Hepatocyte (in vitro differentiated cells): ENCODE data around the gene SUGCT.
"Not testable (repeated sequence)": the region's sequence is repeated elsewhere in the genome, so short reads cannot be mapped to it uniquely, and the experiment has no call there.

ENCODE experiments used
- EZH2 ChIP-seq: fragments of 200-600 bp; sonication (generic); IDR thresholded peaks from 2 replicates; pipeline ENCODE4 v1.6.1; 2016; ENCODE audit warnings: antibody characterized with exemption, mild to moderate bottlenecking, borderline replicate concordance
- EZH2phosphoT487 ChIP-seq: fragments of 200-600 bp; sonication (generic); IDR thresholded peaks from one replicate; pipeline ENCODE4 v1.6.1; 2018; ENCODE audit warnings: antibody characterized with exemption, mild to moderate bottlenecking, low read depth, moderate library complexity; ENCODE audit not compliant: unreplicated experiment, severe bottlenecking
- TF ChIP-seq, protein P1 (sequence below): fragments of 200-600 bp; sonication (generic); IDR thresholded peaks from 2 replicates; pipeline ENCODE4 v1.5.1; 2016; ENCODE audit warnings: antibody characterized with exemption, mild to moderate bottlenecking; ENCODE audit not compliant: poor library complexity

DNA sequence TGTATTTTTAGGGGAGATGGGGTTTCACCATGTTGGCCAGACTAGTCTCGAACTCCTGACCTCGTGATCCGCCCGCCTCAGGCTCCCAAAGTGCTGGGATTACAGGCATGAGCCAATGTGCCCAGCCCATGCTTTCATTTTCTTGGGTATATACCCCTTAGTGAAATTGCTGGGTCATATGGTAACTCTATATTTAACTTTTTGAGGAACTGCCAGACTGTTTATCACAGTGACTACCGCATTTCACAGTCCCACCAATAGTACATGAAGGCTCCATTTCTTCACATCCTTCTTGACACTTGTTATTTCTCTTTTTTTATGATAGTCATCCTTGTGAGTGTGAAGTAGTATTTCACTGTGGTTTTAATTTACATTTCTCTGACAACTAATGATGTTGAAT lies 134.0 kb downstream of the SUGCT start:
- TF ChIP-seq, protein P1, sequence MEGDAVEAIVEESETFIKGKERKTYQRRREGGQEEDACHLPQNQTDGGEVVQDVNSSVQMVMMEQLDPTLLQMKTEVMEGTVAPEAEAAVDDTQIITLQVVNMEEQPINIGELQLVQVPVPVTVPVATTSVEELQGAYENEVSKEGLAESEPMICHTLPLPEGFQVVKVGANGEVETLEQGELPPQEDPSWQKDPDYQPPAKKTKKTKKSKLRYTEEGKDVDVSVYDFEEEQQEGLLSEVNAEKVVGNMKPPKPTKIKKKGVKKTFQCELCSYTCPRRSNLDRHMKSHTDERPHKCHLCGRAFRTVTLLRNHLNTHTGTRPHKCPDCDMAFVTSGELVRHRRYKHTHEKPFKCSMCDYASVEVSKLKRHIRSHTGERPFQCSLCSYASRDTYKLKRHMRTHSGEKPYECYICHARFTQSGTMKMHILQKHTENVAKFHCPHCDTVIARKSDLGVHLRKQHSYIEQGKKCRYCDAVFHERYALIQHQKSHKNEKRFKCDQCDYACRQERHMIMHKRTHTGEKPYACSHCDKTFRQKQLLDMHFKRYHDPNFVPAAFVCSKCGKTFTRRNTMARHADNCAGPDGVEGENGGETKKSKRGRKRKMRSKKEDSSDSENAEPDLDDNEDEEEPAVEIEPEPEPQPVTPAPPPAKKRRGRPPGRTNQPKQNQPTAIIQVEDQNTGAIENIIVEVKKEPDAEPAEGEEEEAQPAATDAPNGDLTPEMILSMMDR: not testable (repeated sequence)
- not testable (repeated sequence) for TF ChIP-seq EZH2, EZH2phosphoT487
